GM19468 (cell line): ENCODE measurements around the gene FMR1.
A peak's percentile ranks its signal among the peaks of the same experiment; 100 is the strongest.

ENCODE experiments used
- ATAC-seq: cut with Tn5 transposase; IDR thresholded peaks from one replicate; pipeline ENCODE4 v1.9.1; 2021; ENCODE audit warnings: mild to moderate bottlenecking, moderate library complexity, moderate number of reproducible peaks; ENCODE audit not compliant: unreplicated experiment; ENCODE audit errors: extremely low read depth

FMR1 gene

GRCh38 chrX:147914591-147914990 lies 2.9 kb downstream of the FMR1 start:
- no peak for ATAC-seq

- no peak for ATAC-seq
Observed at GRCh38 chrX:147916375-147916968, 4.8 kb downstream of the FMR1 start.

- peak; percentile 47 for ATAC-seq
Observed at GRCh38 chrX:147917700-147918695, 6.3 kb downstream of the FMR1 start.

DNA sequence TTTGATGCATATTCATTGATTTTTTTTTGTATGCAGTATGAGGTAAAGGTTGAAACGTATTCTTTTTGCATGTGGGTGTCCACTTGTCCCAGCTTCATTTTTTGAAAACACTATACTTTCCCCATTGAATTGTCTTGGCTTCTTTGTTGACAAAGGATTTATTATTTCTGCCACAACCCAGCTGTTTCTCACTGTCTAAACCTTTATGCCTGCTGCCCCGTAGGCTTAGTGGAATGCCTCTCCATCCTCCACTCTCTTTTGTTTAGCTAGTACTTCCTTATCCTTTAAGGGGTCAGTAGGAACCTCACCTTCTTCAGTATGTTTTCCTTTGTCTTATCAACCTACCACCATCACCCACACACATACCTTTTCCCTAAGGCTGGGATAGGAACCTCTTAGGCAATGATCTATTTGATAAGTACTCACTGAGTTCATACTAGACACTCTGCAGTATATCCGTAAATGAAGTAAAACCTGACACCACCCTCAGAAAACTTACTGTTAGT lies 8.5 kb downstream of the FMR1 start:
- ATAC-seq = no peak

DNA sequence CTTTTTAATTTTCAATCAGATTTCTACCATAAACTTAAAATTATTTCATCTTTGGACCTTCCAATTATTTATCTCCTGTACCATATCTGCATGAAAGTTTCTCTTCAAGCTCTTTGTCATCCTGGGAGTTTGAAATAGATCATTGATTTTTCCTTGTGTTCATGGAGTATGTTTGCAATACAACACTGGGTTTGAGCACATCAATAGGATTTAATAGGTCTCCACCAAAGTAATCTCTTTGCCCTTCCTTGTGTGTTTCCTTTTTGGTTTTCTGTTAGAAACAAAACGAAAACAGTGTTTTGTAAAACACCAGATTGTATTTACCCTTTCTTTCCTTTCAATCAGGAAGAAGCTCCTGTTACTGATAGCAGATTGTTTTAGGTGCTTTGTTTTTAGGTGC lies 11.9 kb downstream of the FMR1 start:
- no peak for ATAC-seq

DNA sequence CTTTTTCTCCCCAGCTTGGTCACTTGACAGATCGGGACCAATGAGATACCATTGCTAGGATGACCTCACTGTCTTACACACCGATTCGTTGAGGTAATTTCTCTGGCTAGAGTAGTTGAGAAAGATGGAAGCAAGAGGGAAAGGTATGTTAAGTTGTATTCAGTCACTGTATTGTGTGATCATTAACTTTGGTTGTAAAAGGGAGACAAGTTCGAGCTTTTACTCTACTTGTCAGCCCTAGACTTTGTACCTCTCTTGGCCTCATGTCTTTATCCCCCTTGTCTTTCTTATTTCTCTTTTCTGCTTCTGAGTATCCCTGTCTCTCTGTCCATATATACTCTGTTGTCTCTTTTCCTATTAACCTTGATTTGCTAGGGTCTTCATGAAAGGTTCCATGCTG lies 15.5 kb downstream of the FMR1 start:
- ATAC-seq = no peak

DNA sequence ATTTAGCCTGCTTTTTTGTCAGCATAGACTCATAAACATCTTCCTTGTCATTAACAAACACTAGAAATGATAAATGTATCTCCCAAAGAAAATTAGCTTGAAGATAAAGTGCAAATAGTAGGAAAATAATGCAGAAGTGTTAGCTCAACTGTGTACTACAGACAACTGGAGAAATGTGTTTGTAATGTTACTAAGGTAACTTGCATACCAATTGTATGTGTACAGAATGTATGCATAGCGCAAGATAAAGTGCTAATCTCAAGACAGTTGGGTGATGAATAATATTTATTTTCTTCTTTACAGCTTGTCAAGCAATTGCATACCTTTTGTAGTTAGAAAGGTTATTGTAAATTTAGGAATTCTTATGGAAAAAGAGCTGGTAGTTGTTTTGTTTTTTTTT lies 22.1 kb downstream of the FMR1 start:
- no peak for ATAC-seq

DNA sequence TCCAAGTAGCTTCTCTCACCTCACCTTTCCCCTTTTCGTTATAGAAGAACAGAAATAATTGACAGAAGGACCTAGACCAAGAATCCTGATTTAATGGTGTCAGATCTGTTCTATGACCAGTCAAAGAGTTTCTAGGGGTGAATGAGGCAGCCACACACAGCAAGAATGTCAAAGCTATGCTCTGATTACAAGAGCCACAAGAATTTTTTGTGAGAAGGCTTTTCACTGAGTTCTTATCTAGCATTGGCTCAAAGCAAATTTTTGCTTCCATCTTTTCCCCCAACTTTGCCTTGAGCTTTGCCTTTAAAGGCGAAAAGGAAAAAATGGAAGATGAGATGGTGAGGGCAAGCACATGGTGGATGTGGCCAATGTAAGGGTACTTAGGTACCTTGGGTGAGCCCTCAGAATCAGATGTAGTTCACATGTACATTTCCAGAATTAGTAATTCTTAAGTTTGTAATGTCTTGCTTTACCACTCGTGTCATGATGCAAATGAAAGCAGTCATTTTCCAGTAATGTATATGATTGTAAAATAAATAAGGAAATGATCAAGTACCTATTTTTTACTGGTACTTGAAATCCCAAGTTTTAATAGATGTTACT lies 23.5 kb downstream of the FMR1 start:
- no peak for ATAC-seq

GRCh38 chrX:147945286-147945685 lies 33.6 kb downstream of the FMR1 start:
- no peak for ATAC-seq

- no peak for ATAC-seq
Observed at GRCh38 chrX:147948531-147948930, 36.8 kb downstream of the FMR1 start.

DNA sequence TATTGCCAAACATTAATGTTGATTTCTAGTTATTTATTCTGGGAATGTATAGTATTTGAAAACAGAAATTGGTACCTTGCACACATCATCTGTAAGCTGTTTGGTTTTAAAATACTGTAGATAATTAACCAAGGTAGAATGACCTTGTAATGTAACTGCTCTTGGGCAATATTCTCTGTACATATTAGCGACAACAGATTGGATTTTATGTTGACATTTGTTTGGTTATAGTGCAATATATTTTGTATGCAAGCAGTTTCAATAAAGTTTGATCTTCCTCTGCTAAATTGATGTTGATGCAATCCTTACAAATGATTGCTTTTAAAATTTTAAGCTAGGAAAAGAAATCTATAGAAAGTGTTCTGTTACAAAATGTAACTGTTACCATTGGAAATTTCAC lies 38.6 kb downstream of the FMR1 start:
- no peak for ATAC-seq

DNA sequence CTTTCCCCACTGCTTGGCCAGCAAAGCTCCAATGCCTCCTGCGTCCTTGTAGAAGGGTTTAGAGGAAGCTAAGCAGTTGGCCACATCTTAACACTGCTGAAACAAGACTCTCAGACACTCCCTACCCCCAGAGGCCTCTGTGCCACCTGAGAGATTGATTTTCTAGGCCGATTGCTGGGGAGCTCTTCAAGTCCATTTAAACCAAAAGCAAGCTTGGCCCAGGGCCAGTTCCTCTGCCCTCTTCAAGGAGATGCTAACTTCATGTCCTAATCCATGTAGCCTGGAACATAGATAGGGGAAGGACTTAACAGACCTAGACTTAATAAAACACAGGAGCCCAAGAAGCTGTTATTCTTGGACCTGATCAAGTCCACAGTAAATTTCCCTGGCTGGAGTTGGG lies 42.3 kb downstream of the FMR1 start:
- no peak for ATAC-seq

- ATAC-seq = no peak
Observed at GRCh38 chrX:147957291-147957690, 45.6 kb downstream of the FMR1 start.

DNA sequence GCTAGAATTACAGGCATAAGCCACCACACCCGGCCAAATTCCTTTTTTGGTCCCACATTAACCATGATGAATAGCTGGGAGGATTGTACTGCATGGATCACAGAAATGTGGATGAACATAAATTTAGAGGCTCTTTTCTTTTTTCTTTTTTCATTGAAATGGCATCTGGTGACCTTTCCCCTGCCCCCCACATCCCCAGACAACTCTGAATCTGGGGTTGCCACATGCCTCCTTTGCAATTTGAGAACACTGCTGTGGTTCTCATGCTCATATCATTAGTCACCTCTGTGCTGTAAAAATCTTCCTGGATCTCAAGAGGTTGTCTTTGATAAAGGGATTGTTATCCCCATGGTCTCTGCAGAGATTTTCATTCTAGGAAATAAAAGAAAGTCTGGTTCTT lies 46.6 kb downstream of the FMR1 start:
- no peak for ATAC-seq

GRCh38 chrX:147960722-147961121 lies 49.0 kb downstream of the FMR1 start:
- ATAC-seq = no peak

- no peak for ATAC-seq
Observed at GRCh38 chrX:147962476-147962875, 50.8 kb downstream of the FMR1 start.

GRCh38 chrX:147978931-147979330 lies 67.2 kb downstream of the FMR1 start:
- ATAC-seq = no peak

GRCh38 chrX:147981038-147981752 lies 69.5 kb downstream of the FMR1 start, which contains the start of gene FMR1NB:
TSS of gene FMR1NB (plus strand) at chrX:147981337. CDS start at chrX:147981403, 66 bp downstream.
- no peak for ATAC-seq
